Stimulated activated CD4-positive, alpha-beta T cell treated with anti-CD3 and anti-CD28 coated beads, Interleukin-15, amount 100 ng/mL, for 48 hours (primary cell): ENCODE data around the gene ERC2.

Experiments
- DNase-seq, 2 donors: peaks; one replicate each; pipeline ENCODE4 v3.0.0-alpha.2; 2020; ENCODE audit warnings: low read depth in 2 of 2

The ERC2 gene

DNA sequence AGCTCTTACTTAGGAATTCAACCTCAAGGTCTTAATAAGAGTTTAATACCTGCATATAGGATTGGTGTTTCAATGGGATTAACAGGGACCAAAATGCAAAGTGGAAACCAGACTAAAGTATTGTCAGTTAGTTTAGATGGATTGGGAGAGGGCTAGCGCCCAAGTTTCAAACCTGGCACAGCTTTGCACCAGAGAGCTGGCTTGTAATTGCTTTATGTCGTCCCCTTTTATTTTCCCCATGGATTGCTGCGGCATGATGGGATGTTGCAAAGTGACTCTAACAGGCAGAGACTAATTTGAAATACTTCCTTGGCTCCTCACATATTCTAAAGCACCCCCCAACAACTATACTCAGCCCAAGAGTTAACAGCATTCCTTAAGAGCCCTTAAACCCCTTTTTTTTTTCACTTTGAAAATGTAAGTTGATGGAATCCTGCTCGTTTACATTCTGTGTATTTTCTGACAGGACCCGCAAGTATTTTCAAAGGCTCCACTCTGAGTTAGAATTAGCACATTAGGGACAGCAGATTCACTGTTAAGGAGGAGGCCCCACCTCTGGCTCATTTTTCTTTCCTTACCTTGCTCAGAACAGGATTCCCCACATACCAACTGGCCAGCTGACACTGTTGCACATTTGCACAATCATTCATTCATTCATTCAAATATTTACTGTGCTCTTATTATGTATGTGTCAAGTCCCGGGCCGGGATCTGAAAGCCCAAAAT is 214.2 kb downstream of the ERC2 start:
- DNase-seq: no peak

DNA sequence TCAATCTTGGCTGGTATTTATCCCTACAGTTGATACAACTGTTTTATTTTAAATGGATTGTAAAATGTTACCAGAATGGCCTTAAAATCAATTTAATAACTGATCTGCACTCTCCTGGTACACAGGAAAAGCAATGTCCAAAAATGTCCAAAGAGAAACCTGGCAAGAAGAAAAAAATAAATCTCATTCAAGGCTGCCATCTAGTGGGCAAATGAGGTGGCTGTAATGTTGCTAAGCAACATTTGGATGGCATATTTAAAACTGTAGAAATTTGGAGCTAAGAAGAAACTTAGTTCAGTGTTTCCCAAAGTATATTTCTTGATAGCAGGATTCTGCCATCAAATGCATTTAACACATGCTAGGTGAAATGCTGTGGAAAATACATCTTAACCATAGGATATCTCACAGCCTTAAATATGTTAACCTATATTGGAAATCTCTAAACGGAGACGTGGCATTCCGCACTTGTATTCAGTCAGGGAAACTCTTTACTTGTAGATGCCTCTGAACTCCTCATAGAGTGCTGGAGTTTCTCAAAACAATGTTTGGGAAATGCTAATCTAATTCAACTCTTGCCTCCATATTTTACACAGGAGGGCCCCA is 216.8 kb downstream of the ERC2 start:
- no peak for DNase-seq

DNA sequence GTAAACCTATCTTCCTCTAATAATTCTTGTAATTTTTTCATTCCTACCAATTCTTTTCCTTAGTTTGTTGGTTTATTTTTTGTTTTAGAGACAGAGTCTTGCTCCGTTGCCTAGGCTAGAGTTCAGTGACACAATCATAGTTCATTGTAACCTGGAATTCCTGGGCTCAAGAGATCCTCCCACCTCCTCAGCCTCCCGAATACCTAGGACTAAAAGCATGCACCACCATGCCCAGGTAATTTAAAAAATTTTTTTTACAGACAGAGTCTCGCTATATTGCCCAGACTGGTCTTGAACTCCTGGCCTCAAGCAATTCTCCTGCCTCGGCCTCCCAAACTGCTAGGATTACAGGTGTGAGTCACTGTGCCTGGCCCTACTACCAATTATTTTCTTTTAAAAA is 220.2 kb downstream of the ERC2 start:
- DNase-seq: no peak

DNA sequence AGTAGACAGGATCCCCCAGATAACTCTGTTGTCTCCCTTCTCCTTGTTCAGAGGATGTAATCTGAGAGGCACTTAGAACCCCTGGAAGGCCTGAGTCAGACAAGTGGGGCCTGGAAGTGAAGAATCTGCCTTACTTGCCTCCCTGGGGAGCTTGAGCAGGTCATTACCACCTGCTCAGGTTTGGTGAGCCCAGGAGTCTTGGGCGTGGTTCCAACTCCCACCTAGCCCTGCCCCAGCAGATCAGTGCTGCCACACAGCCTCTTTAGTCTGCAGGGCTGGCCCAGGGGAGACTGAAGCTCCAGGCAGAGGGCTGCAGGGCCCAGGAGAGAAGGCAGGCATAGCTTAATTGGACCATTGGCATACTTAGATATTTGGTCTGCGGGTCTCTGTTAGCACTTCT is 230.0 kb downstream of the ERC2 start:
- no peak for DNase-seq

DNA sequence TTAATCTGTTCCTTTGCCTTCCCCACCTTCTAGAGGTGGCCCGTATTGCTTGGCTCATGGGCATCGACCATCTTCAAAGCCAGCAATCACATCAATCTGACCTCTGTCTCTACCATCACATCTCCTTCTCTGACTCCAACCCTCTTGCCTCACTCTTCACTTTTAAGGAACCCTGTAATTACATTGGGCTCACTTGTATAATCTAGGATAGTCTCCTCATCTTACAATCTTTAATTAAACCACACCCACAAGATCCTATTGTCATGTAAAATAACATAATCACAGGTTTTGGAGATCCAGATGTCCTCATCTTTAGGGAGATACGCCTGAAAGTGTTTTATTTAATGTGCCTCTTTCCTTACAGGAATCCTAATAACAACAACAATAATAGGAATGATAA is 234.5 kb downstream of the ERC2 start:
- no peak for DNase-seq

DNA sequence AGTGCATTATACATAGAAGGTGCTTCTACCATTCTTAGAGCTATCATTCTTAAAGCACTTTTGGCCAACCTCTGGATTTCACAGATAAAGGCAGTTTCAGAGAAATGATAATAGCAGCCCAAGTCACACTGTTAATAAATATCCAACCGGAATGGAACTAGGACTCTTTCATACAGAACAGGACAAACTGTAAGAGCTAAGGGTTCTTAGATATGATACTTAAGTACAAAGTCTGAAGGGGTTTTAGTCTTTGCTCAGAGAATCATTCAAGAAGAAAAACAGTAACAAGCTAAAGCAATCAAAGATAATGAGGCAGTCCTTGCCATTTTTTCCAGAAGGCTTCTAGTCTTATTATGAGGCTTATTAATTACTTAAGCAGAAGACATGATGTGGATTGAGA is 239.0 kb downstream of the ERC2 start:
- no peak for DNase-seq

DNA sequence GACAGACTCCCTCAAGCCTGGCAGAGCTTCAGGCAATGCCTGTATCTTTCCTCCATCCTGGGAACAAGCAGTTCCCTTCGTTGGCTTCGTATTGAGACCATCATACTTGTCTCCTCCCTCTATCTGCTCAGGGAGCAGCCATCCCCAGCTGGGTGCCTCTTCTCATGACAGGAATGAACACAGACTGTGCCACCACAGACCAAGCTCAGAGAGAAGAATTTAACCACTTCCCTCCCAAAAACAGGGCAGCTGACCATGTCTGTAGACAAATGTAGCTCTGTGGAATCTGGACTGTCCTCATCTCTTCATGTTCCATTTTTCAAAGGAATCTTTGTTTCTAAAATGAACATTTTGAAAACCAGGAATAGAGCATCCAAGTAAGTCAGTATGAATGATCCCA is 245.4 kb downstream of the ERC2 start:
- DNase-seq: no peak

DNA sequence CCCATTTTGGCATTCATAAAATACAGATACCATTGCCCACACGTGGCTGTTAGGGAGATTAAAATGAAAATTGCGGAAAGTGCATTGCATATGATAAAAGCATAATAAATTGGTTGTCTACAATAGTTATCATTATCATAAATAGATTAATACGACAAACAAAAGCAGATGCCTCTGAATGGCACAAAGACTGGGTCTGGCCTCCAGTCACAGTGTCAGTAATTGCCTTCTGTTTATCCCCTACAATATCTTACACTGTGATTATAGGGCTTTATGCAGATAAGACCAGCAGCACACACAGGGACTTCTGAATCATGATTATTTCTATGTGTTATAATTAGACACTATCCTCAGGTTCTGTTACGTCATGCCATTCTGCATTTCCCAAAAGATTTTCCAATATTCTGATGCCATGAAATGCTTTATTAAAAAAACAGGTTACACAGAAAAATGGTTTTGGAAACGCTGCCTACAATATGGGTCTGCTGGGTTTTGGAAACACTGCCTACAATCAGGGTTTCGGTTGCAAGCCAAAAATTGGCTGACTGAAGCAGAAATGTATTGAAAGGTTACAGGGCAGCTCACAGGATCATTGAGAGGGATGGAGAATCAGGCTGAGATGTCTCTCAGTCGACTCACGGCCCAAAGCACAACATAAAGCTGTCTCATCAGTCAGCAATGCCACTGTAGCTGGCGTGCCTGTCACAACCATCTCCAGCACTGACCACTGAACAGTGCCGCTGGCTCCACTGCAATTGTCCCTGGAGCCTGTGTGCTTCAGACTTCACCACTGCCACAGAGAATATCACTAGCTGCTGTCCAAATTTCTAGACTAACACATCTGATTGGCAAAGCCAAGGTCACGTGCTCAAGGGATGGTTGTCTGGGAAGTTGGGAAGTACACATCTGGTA is 248.1 kb downstream of the ERC2 start:
- DNase-seq: no peak

DNA sequence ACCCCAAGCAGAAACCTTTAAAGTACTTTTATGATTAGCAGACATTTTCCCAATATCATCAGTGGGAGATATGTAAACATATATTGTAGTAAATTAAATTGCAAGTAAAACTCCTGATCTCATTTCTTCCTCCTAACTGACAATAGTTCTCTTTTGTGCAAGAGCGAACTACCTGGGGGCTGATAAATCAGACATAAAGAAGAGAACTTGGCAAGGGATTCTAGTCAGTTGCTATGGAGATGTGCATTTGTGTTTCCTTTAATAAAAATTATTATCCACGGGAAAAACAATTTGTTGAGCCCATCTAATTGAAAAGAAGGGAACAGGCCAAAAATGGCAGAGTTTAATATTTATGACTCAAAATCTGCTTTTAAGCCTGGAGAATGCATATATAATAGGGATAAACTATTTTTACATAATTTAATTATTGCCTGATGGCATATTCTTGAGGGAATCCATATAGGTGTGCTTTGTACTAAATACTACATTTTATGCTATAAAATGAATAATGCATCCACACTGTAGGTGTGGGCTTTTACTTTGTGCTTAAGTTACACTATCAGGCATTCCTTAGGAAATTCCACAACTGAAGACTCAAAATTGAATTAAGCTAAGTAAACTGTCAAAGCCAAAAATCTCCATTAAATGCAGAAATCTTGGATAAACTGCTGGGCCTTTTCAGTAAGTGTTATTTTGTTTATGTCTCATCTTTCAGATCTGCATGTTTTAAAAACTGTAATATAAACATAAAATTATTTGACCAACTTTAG is 258.1 kb downstream of the ERC2 start:
- no peak for DNase-seq

DNA sequence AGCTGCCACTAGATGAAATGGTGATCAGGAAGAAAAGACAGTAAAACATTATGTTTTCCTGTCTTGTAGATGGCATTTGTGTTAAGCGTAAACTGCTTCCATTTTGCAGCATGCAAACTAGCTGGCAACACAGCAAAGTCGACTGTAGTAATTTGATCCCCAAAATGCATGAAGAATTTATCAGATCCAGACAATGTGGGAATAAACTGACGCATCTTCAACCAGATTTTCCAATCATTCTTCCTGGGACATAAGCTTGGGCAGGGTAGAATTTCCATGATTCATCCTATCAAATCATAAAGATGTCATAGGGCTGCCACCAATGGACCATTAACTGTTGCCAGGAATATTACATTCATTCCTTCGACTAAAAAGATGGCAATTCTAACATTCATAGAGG is 260.3 kb downstream of the ERC2 start:
- no peak for DNase-seq

DNA sequence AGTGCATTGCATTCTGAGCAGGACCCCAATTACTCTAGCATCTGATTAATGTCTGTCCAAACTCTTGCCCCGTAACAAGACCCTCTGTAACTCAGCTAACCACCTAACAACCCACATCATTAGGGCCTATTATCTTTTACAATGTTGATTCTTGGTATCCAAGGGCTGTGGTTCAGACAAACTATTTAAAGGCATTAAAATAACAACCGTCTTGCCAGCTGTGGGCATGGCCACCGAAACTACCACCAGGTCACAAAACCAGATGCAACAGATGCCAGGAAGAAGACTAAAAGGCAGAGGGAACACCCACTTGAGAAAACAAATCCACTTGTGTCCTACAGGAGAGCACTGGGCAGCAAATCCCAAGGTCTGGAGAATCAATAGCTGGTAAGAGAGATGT is 262.9 kb downstream of the ERC2 start:
- DNase-seq: no peak

DNA sequence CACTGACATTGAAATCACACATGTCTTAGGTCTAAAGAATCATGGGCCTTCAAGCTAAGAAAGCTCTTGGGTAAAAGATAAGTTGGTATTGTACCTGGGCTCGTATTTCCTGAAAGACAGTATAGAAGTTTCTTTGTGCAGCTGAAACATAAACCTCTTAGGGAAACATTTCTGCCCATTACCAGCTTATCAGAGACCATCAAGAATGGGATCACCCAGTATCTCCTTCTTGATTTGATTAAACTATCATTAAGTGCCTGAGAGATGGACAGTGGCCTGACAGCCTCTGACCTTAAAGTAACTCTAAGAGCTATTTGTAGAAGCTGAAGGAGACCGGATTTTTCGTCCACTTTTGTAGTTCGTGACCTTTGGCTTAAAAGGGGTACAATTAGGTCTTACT is 265.3 kb downstream of the ERC2 start:
- no peak for DNase-seq

DNA sequence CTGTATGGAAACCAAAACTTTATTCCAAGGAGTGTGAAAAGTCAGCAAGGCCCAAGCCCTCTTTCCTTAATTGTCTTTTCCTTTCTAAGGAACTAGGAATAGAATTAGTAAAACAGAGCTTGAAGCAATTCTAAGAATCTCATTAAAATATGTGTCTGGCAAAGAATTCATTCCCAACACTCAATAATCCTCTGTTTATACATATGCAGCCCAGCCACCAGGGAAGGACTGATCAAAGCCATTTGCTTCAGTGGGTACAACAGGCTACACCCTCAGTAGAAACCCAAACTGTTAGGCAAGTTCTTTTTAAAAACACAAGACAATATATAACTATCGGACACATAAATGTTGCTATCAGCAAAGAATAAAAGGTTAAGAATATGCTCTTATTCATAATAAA is 266.9 kb downstream of the ERC2 start:
- no peak for DNase-seq

DNA sequence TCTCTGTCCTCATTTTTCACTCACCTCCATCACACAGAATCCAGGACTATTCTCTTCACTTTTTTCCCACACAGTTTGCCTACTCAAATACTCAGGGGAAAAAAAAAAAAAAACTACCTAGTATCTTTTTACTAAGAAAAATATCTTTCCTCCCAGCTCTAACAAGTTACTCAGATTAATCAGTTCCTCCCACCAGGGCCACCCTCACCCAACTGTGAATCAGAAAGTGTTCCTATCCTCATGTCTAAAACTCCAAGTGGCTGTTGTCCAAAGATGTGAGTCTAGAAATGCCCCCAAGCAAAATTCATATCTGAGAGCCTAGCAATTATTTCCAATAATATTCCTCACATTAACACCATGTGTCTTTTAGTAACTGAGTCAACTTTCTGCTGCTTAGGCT is 268.0 kb downstream of the ERC2 start:
- no peak for DNase-seq

DNA sequence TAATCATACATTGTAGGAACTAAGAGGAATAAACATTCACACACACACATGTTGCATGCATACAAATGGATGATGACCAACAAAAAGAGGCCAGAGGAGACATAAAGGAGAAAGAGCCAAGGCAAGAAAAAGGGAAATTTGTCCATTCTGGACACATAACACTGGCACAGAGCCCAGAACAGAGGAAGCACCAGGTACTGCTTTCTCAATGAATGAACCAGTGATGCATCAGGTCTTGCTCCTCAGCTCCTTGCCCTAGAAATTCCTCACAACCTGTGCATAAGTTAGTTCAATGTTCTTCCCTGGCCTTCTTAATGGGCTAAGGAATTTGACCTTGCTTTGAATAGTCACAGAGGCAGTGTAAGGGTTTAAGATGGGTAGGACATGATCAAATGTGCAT is 270.3 kb downstream of the ERC2 start:
- DNase-seq: no peak

DNA sequence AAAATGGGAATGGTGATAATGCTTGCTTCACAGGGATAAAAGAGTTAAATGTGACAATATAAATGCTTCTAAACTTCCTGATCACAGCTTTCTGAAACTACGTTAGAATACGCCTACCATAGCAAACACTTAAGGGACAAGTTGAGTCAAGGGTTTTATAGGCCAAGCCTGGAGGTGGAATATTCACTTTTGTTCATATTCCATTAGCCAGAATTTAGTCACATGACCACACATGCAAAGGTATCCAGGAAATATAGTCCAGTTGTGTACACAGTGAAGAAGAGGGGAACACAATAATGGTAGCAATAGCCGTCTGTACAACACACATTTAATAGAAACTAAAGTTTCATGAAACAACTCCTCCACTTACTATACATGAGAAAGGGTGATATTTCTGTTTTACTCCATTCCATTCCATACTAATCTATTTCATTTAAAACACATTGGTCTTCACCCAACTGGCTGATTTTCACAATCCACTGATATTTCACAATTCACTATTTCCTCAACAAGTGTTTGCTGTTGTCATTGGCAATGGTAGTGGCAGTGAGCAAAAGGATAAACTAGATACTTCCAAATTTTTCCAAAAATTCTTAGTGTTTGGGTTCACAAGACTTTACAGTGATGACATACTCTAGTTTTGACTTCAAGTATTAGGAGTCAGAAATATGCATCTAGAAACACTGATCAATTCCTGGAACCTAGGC is 270.9 kb downstream of the ERC2 start:
- DNase-seq: no peak

DNA sequence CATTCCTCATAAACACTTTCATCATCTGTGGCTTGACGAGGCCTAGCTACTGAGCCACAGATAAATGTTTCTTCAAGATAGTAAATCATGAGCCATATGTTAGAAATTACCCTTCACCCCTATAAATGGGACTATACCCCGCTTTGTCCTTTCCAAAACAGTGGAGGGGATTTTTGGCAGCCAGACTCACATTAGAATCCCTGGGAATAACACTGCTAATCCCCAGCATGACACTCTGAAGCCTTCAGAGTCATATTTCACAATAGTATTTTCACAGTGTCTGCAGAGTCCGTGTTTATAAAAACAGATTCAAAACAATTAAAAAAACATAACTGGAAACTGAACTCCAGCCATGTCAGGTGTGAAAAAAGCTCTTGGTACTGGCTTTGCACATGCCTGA is 271.6 kb downstream of the ERC2 start:
- no peak for DNase-seq

DNA sequence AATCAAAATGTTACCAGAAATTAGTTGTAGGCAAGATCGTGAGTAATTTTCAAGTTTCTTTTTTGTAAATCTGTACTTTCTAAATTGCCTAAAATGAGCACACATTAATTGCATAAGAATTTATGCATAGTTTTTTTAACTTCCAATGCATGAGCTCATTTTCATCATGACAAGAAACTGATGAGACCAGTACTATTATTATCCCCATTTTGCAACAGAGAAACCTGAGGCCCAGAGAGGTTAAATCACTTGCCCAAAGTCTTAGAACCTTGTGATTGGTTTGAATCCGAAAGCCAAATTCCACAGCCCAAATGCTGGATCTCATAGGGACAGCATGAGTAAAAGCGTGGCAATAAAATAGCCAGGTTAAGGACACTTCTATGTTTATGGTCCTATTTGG is 274.7 kb downstream of the ERC2 start:
- DNase-seq: no peak

DNA sequence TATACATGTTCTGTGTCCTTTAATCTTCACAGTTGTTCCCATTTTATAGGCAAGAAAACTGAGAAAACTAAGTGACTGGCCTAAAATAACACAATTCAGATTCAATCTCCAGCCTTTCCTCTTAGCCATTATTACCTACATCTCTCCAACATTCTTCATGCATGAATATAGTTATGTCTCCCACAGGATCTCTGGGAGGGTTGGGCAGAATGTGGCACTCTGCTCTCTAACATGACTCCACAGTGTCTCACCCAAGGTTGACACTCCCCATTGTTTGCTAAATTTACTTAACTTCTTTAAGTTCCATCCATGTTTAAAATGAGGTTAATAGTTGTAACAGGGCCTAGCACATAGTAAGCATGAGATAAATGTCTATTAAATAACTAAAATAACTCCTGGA is 276.3 kb downstream of the ERC2 start:
- no peak for DNase-seq

DNA sequence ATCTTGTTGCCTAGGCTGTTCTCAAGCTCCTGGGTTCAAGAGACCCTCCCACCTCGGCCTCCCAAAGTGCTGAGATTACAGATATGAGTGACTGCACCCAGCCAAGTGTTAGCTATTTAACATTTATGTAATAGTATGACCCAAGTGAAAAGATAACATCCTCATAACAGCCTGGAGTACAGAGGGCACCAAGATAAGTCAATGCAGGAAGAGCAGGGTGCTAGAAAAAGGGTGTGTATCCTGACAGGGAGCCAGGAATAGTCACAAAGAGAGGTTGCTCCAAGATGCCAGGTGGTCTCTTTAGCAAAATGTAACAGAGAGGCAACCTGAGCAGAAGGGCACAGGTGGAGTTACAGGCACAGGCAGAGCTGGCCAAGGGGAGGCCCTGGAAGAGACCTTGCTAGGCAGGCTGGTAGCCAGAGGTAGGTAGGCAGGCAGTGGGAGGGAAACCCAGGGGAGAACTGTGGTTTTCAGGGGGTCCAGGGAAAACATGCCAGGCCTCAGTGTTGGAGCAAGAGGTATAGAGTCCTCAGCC is 277.4 kb downstream of the ERC2 start:
- no peak for DNase-seq

DNA sequence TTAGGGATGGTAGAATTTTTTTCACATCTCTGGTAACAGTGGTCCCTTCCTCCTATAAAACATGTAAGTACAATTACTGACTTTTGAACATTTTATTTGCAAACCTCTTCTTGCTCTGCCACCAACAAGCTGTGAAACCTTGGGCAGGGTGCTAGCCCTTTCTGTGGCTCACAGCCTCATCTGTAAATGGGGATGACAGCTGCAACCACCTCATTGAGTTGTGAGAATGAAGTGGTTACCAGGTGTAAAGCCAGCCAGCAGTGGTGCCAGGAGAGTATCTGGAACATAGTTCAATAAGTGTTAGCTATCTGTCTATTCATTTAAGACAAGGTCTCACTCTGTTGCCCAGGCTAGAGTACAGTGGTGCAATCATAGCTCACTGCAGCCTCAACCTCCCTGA is 278.1 kb downstream of the ERC2 start:
- DNase-seq: no peak
